Erythroblast (primary cell): ENCODE measurements around the gene TAGLN.

ENCODE experiments used
- DNase-seq, 2 experiments: peaks; one replicate each; lab custom pipeline; 2025; lab: John Stamatoyannopoulos, UW
- GATA1 ChIP-seq: IDR thresholded peaks from 2 replicates; pipeline ENCODE4 v1.6.1; 2011; ENCODE audit warnings: low read depth, mild to moderate bottlenecking, control low read depth, low read length, moderate library complexity
- POLR2A ChIP-seq: IDR thresholded peaks from 2 replicates; pipeline ENCODE4 v1.6.1; 2011; ENCODE audit warnings: mild to moderate bottlenecking, low read length

The TAGLN gene

GRCh38 chr11:117230286-117230961, 31.3 kb downstream of the TAGLN start:
- no peak for DNase-seq
- TF ChIP-seq GATA1 (no peak), POLR2A (no peak)

GRCh38 chr11:117230999-117231841, 32.0 kb downstream of the TAGLN start:
- TF ChIP-seq POLR2A: no peak
- peak; percentile 29 to 49 for DNase-seq

DNA sequence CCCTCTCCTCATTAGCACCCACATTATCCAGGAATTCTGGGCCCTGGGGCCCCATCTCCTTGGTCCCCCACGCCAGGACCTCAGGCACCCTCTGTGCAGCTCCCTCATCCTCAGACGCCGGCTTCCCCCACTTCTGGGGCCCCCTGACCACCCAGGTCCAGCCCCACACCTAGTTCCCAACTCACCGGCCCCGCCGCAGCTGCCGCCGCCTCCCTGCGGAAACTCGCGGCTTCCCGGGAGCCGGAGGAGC, 32.6 kb downstream of the TAGLN start, which contains the start of gene PCSK7:
Gene PCSK7 (minus strand): TSS at position 232 of the 250 bp plus-strand sequence. CDS start 2,229 bp downstream, outside the sequence.
- TF ChIP-seq GATA1: no peak
- no peak for TF ChIP-seq POLR2A
- no peak for DNase-seq

- TF ChIP-seq GATA1: no peak
- peak; percentile 86 for TF ChIP-seq POLR2A
- peak; percentile 86 to 93 for DNase-seq
Observed at GRCh38 chr11:117232092-117232878, 33.1 kb downstream of the TAGLN start, which contains the start of gene RNF214. TSS of gene RNF214 (plus strand) at chr11:117232671. CDS start at chr11:117234273, 1,602 bp downstream.

GRCh38 chr11:117232911-117233409, 33.8 kb downstream of the TAGLN start:
- peak in 1 of 2 experiments; percentile 62 for DNase-seq
- no peak for TF ChIP-seq POLR2A
- TF ChIP-seq GATA1: no peak

DNA sequence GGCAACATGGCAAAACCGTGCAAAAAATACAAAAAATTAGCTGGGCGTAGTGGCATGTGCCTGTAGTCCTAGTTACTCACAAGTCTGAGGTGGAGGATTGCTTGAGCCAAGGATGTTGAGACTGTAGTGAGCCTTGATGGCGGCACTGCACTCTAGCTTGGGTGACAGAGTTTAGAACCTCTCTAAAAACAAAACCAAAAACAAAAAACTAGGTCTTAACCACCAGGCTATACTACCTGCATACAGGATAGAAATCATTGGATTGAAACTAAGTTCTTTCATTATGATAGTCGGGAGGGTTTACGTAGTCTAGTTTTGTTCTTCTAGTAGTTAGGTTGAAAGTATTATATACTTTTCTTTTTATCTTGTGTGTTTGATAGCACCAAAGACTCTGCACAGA, 39.1 kb downstream of the TAGLN start:
- TF ChIP-seq GATA1 (no peak), POLR2A (no peak)
- no peak for DNase-seq

GRCh38 chr11:117239295-117239694, 40.1 kb downstream of the TAGLN start:
- TF ChIP-seq POLR2A (no peak), GATA1 (no peak)

GRCh38 chr11:117248341-117248740, 49.2 kb downstream of the TAGLN start:
- TF ChIP-seq POLR2A (no peak), GATA1 (no peak)
- peak; percentile 34 to 39 for DNase-seq

More at GRCh38 chr11:117239295-117239694, 40.1 kb downstream of the TAGLN start:
- DNase-seq: no peak

DNA sequence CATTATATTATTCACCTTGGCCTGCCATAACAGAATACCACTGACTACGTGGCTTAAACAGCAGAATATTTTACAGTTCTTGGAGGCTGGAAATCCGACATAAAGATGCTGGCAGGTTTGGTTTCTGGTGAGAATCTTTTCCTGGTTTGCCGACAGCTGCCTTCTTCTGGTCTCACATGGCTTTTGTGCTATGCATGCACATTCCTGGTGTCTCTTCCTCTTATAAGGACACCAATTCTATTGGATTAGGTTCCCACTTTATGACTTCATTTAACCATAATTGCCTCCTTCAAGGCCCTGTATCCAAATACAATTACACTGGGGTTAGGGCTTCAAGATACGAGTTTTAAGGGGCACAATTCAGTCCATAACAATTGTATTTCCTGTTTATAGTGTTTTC, 50.4 kb downstream of the TAGLN start:
- no peak for DNase-seq
- no peak for TF ChIP-seq POLR2A
- no peak for TF ChIP-seq GATA1

DNA sequence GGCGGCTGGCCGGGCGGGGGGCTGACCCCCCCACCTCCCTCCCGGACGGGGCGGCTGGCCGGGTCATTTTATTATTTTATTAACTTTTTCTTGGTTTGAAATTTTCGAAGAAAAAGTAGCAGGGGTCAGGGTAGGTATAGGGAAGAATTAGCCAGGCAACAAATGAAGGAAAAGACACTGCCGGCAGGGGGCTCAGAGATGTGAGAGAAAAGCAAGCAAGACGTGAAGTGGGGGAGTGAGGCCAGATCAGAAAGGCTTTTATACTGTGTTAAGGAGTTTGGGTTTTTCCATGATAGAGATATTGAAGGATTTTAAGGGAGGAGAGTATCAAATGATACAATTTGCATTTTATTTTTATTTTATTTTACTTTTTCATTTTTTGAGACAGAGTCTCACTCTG, 52.3 kb downstream of the TAGLN start:
- no peak for DNase-seq
- TF ChIP-seq POLR2A (no peak), GATA1 (no peak)

DNA sequence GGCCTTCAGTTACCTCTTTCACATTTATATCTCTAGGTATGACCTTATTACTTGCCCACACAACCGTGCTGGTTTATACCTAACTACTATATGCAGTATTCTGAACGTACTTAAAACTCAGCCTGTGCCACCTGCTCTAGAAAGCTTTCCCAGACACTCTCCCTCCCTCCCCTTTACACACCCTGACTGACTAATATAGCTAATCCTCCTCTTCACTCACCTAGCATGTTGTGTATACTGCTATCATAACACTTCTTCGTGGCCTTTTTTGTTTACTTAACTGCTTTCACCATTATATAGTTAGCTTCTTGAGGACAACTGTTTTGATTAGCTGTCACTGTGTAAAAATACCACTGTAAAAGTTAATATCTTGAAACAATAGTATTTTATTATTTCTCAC, 56.8 kb downstream of the TAGLN start:
- no peak for TF ChIP-seq POLR2A
- no peak for TF ChIP-seq GATA1
- DNase-seq: no peak

GRCh38 chr11:117256573-117256972, 57.4 kb downstream of the TAGLN start:
- DNase-seq: no peak

More at GRCh38 chr11:117256573-117256972, 57.4 kb downstream of the TAGLN start:
- TF ChIP-seq GATA1 (no peak), POLR2A (no peak)
